ENCODE results near the gene GRK5.

Gene GRK5

DNA sequence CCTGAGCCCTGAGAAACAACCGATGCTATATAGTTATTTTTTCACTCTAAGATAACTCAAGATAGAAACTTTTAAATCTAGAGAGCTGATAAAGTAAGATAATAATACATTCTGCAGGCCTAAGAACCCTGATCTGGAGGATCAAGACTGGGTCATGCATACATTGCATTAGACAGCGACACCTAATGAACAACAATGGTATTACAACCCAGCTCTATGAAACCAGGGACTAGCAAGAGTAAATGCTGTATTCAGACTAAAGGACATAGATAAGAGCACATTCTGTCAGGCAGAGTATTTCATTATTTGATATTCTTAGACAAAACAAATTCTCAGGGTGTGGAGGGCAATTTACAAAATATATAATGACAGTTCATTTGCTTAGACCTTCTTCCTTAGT, 148.6 kb downstream of the GRK5 start:
- Histone ChIP-seq H3K27me3 (ENCODE audit: control insufficient read depth in 1 of 2, insufficient read depth in 1 of 2, low read length in 2 of 2) (no peaks in the 10 kb centered on the region), H3K4ac (ENCODE audit: low read depth in 1 of 2, low read length in 2 of 2) (no peak overlapping the region), H3K79me1 (replicated peaks; ENCODE audit: low read length, poor library complexity, severe bottlenecking) (peaks cover 8% of the 10 kb centered on the region), H3K9me3 (ENCODE audit: control insufficient read depth, low read length) (peaks cover 22% of the 10 kb centered on the region), H3K14ac (ENCODE audit: low read length in 2 of 2) (no peak overlapping the region), H3K36me3 (ENCODE audit: control insufficient read depth in 1 of 2, insufficient read depth in 2 of 2, low read depth in 1 of 2, low read length in 2 of 2) (peaks cover 3 to 8% of the 10 kb centered on the region in 2 experiments), H4K8ac (ENCODE audit: low read length) (no peak overlapping the region), H3K9ac (ENCODE audit: low read length) (no peak overlapping the region), H3K18ac (ENCODE audit: low read depth in 1 of 2, low read length in 2 of 2) (no peak overlapping the region), H4K91ac (ENCODE audit: low read length) (no peak overlapping the region), H2BK15ac (ENCODE audit: low read depth, poor library complexity, severe bottlenecking) (no peak overlapping the region), H3K4me1 (ENCODE audit: control insufficient read depth, insufficient read depth, low read depth, low read length) (no peaks in the 10 kb centered on the region), H2AK5ac (ENCODE audit: low read length, severe bottlenecking) (no peak overlapping the region), H2AFZ (ENCODE audit: low read depth, low read length) (no peak overlapping the region), H2BK120ac (ENCODE audit: low read depth, low read length) (no peak overlapping the region), H3K27ac (ENCODE audit: low read length, poor library complexity, severe bottlenecking) (no peak overlapping the region), H2BK5ac (ENCODE audit: low read depth, low read length, poor library complexity, severe bottlenecking) (no peak overlapping the region), H3K23ac (ENCODE audit: low read length in 2 of 2) (no peak overlapping the region), H3K4me2 (ENCODE audit: low read length, poor library complexity, severe bottlenecking) (no peak overlapping the region), H2BK12ac (ENCODE audit: low read length in 2 of 2) (no peak overlapping the region), H3K4me3 (ENCODE audit: insufficient read depth in 1 of 2, low read depth in 1 of 2, low read length in 2 of 2) (no peak overlapping the region)
- 100% methylated on average over 1 of the region's 2 CpGs for WGBS
- no peak for DNase-seq

DNA sequence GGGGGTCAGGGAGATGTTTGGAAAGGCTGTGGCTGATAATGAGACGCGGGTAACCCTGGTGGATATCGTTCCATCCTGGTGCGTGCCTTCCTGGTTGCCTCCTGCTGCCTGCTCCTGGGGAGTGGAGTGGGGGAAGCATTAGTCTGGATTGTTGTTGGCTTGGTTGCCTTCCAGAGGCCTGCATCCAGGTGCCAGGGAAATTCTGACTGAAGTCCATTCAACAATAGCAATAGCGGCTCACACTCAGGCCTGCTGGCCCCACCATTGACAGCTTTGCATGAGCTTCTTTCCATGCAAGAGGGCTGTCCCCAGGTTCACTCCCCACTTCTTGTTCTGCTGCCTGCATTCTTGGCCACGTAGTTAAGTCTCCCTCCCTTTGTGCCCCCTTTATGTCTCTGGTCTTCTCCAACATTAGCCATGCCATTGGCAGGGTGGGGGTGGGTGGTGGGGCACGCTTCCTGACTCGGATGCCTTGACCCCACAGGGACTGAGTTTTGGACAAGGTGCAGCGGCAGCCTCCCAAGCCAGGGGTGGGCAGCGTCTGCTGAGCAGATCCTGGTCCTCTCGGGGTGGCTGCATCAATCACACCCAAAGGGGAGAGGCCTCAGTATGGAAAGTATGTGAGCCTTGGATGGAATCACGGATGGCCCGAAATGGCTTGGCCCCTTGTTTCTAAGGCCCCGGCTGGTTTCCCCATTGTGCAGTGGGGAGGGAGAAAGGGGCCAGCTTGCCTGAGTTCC, 150.2 kb downstream of the GRK5 start:
- Histone ChIP-seq H4K8ac (ENCODE audit: low read length) (no peak overlapping the region), H3K79me1 (replicated peaks; ENCODE audit: low read length, poor library complexity, severe bottlenecking) (peaks cover 8% of the 10 kb centered on the region), H2AK5ac (ENCODE audit: low read length, severe bottlenecking) (no peak overlapping the region), H3K9me3 (ENCODE audit: control insufficient read depth, low read length) (peaks cover 10% of the 10 kb centered on the region), H2AFZ (ENCODE audit: low read depth, low read length) (no peak overlapping the region), H2BK12ac (ENCODE audit: low read length in 2 of 2) (no peak overlapping the region), H3K4me3 (ENCODE audit: insufficient read depth in 1 of 2, low read depth in 1 of 2, low read length in 2 of 2) (no peak overlapping the region), H3K4me1 (ENCODE audit: control insufficient read depth, insufficient read depth, low read depth, low read length) (no peaks in the 10 kb centered on the region), H3K23ac (ENCODE audit: low read length in 2 of 2) (no peak overlapping the region), H3K4ac (ENCODE audit: low read depth in 1 of 2, low read length in 2 of 2) (no peak overlapping the region), H3K14ac (ENCODE audit: low read length in 2 of 2) (no peak overlapping the region), H3K9ac (ENCODE audit: low read length) (no peak overlapping the region), H3K18ac (ENCODE audit: low read depth in 1 of 2, low read length in 2 of 2) (no peak overlapping the region), H3K4me2 (ENCODE audit: low read length, poor library complexity, severe bottlenecking) (no peak overlapping the region), H3K27ac (ENCODE audit: low read length, poor library complexity, severe bottlenecking) (no peak overlapping the region), H3K36me3 (ENCODE audit: control insufficient read depth in 1 of 2, insufficient read depth in 2 of 2, low read depth in 1 of 2, low read length in 2 of 2) (peaks cover 2 to 8% of the 10 kb centered on the region in 2 experiments), H2BK5ac (ENCODE audit: low read depth, low read length, poor library complexity, severe bottlenecking) (no peak overlapping the region), H2BK15ac (ENCODE audit: low read depth, poor library complexity, severe bottlenecking) (no peak overlapping the region), H2BK120ac (ENCODE audit: low read depth, low read length) (no peak overlapping the region), H4K91ac (ENCODE audit: low read length) (no peak overlapping the region), H3K27me3 (ENCODE audit: control insufficient read depth in 1 of 2, insufficient read depth in 1 of 2, low read length in 2 of 2) (no peaks in the 10 kb centered on the region)
- WGBS, result 96% methylated on average over 13 of the region's 14 CpGs
- no peak for DNase-seq

DNA sequence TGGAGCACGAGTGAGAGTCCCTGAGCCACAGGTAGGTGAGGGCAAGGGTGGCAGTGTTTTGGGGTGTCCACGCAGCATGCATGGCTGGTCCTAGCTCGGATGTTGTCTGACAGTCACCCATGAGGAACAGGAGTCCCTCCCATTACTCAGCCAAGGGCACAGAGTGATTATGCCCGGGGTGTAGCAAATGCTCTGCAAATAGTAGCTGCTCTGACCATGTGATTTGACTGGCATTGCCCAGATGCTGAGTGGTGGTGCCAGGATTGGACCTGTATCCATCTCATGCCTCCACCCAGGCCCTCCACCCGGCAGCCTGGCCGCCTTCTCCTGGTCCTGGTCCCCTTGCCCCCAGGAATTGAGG, 150.8 kb downstream of the GRK5 start:
- H3K18ac ChIP-seq (ENCODE audit: low read depth in 1 of 2, low read length in 2 of 2), result peak overlapping the region in 1 of 2 experiments; percentile 66
- H3K4ac ChIP-seq (ENCODE audit: low read depth in 1 of 2, low read length in 2 of 2), result no peak overlapping the region
- DNase-seq, result no peak
- H2BK12ac ChIP-seq (ENCODE audit: low read length in 2 of 2), result no peak overlapping the region
- peak overlapping the region in 1 of 2 experiments; percentile 61 for H3K23ac ChIP-seq (ENCODE audit: low read length in 2 of 2)
- no peak overlapping the region for H4K91ac ChIP-seq (ENCODE audit: low read length)
- no peak overlapping the region for H2AFZ ChIP-seq (ENCODE audit: low read depth, low read length)
- 98% methylated on average over 6 of the region's 6 CpGs for WGBS
- H3K36me3 ChIP-seq (ENCODE audit: control insufficient read depth in 1 of 2, insufficient read depth in 2 of 2, low read depth in 1 of 2, low read length in 2 of 2), result peaks cover 0 to 6% of the 10 kb centered on the region in 2 experiments
- no peak overlapping the region for H2BK5ac ChIP-seq (ENCODE audit: low read depth, low read length, poor library complexity, severe bottlenecking)
- peaks cover 10% of the 10 kb centered on the region for H3K9me3 ChIP-seq (ENCODE audit: control insufficient read depth, low read length)
- no peak overlapping the region for H2AK5ac ChIP-seq (ENCODE audit: low read length, severe bottlenecking)
- H2BK120ac ChIP-seq (ENCODE audit: low read depth, low read length), result no peak overlapping the region
- H3K4me1 ChIP-seq (ENCODE audit: control insufficient read depth, insufficient read depth, low read depth, low read length), result no peaks in the 10 kb centered on the region
- peak overlapping the region in 1 of 2 experiments; percentile 1 for H3K14ac ChIP-seq (ENCODE audit: low read length in 2 of 2)
- H3K4me2 ChIP-seq (ENCODE audit: low read length, poor library complexity, severe bottlenecking), result no peak overlapping the region
- H3K27me3 ChIP-seq (ENCODE audit: control insufficient read depth in 1 of 2, insufficient read depth in 1 of 2, low read length in 2 of 2), result no peaks in the 10 kb centered on the region
- H3K4me3 ChIP-seq (ENCODE audit: insufficient read depth in 1 of 2, low read depth in 1 of 2, low read length in 2 of 2), result no peak overlapping the region
- H3K27ac ChIP-seq (ENCODE audit: low read length, poor library complexity, severe bottlenecking), result no peak overlapping the region
- no peak overlapping the region for H3K9ac ChIP-seq (ENCODE audit: low read length)
- no peak overlapping the region for H4K8ac ChIP-seq (ENCODE audit: low read length)
- no peak overlapping the region for H2BK15ac ChIP-seq (ENCODE audit: low read depth, poor library complexity, severe bottlenecking)
- H3K79me1 ChIP-seq (replicated peaks; ENCODE audit: low read length, poor library complexity, severe bottlenecking), result peaks cover 7% of the 10 kb centered on the region

DNA sequence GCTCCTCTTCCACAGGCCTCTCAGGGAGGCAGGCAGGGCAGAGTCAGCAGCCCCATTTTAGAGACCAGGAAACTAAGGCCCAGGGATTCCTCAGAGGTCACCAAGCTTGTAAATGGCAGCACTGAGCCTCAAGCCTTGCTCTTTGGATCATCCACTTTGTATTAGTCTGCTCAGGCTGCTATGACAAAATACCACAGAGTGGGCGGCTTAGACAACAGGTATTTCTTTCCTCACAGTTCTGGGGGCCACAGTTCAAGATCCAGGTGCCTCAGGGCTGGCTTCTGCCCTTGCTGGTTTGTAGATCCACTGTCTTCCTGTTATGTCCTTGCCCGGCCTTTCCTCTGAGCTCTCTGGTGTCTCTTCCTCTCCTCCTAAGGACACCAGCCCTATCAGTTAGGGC, 151.2 kb downstream of the GRK5 start:
- H3K27ac ChIP-seq (ENCODE audit: low read length, poor library complexity, severe bottlenecking), result no peak overlapping the region
- H2AFZ ChIP-seq (ENCODE audit: low read depth, low read length), result no peak overlapping the region
- no peak overlapping the region for H2AK5ac ChIP-seq (ENCODE audit: low read length, severe bottlenecking)
- WGBS, result 100% methylated on average over 2 of the region's 2 CpGs
- no peak overlapping the region for H4K8ac ChIP-seq (ENCODE audit: low read length)
- no peak overlapping the region for H2BK12ac ChIP-seq (ENCODE audit: low read length in 2 of 2)
- peaks cover 10% of the 10 kb centered on the region for H3K79me1 ChIP-seq (replicated peaks; ENCODE audit: low read length, poor library complexity, severe bottlenecking)
- H3K23ac ChIP-seq (ENCODE audit: low read length in 2 of 2), result peak overlapping the region in 1 of 2 experiments; percentile 61
- H3K27me3 ChIP-seq (ENCODE audit: control insufficient read depth in 1 of 2, insufficient read depth in 1 of 2, low read length in 2 of 2), result no peaks in the 10 kb centered on the region
- H3K4me1 ChIP-seq (ENCODE audit: control insufficient read depth, insufficient read depth, low read depth, low read length), result no peaks in the 10 kb centered on the region
- no peak overlapping the region for H3K4me2 ChIP-seq (ENCODE audit: low read length, poor library complexity, severe bottlenecking)
- H3K18ac ChIP-seq (ENCODE audit: low read depth in 1 of 2, low read length in 2 of 2), result peak overlapping the region in 1 of 2 experiments; percentile 66
- H3K36me3 ChIP-seq (ENCODE audit: control insufficient read depth in 1 of 2, insufficient read depth in 2 of 2, low read depth in 1 of 2, low read length in 2 of 2), result peaks cover 0 to 6% of the 10 kb centered on the region in 2 experiments
- H3K9ac ChIP-seq (ENCODE audit: low read length), result no peak overlapping the region
- DNase-seq, result no peak
- no peak overlapping the region for H3K4ac ChIP-seq (ENCODE audit: low read depth in 1 of 2, low read length in 2 of 2)
- H4K91ac ChIP-seq (ENCODE audit: low read length), result no peak overlapping the region
- peaks cover 10% of the 10 kb centered on the region for H3K9me3 ChIP-seq (ENCODE audit: control insufficient read depth, low read length)
- H2BK15ac ChIP-seq (ENCODE audit: low read depth, poor library complexity, severe bottlenecking), result no peak overlapping the region
- peak overlapping the region in 1 of 2 experiments; percentile 1 for H3K14ac ChIP-seq (ENCODE audit: low read length in 2 of 2)
- H2BK120ac ChIP-seq (ENCODE audit: low read depth, low read length), result no peak overlapping the region
- no peak overlapping the region for H3K4me3 ChIP-seq (ENCODE audit: insufficient read depth in 1 of 2, low read depth in 1 of 2, low read length in 2 of 2)
- no peak overlapping the region for H2BK5ac ChIP-seq (ENCODE audit: low read depth, low read length, poor library complexity, severe bottlenecking)

Measured in mesenchymal stem cell (in vitro differentiated cells and primary cell).